Right lung (tissue), 5 donors: Measurements from ENCODE around the gene ARMH3. TPM values are rescaled to one million over a fixed set of nuclear protein-coding genes. Genes with fewer than 3 reads are reported as not detected.
A peak's percentile ranks its signal among the peaks of the same experiment; 100 is the strongest.
"Not testable (repeated sequence)": the region's sequence is repeated elsewhere in the genome, so short reads cannot be mapped to it uniquely, and the experiment has no call there.

Experiments used
- DNase-seq, 2 donors: peaks; one replicate each; pipeline ENCODE4 v3.0.0-alpha.2; 2013
- polyA plus RNA-seq, 5 donors: library from polyadenylated mRNA; unstranded; fragments of 120-200 nt; gene quantifications; one replicate each; pipeline versions ENCODE4 v1.2.1 to v1.2.3, GENCODE V29; 2013; ENCODE audit warnings: inconsistent platforms in 1 of 5, low replicate concordance in 1 of 5; ENCODE audit not compliant: insufficient read length in 5 of 5, insufficient read depth in 1 of 5

Gene ARMH3
- polyA plus RNA-seq, 5 donors, result 20.3 to 23.8 (median 21.8) TPM

DNA sequence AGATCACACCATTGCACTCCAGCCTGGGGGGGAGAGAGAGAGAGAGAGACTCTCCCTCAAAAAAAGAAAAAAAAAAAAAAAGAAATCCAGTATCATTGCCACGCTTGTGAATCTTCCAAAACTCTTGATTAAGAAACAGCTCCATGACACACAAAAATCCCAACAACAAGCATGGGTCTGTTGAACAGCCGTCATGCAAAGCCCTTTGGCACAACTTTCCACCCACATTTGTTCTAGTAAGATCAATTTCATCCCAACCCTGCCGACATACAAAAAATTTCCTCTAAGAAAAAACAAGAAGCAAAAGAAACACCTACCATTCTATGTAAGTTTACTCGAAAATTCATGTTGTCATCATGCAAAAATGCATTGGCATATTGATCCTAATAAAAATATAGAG is 62.8 kb downstream of the ARMH3 start:
- DNase-seq, result no peak

DNA sequence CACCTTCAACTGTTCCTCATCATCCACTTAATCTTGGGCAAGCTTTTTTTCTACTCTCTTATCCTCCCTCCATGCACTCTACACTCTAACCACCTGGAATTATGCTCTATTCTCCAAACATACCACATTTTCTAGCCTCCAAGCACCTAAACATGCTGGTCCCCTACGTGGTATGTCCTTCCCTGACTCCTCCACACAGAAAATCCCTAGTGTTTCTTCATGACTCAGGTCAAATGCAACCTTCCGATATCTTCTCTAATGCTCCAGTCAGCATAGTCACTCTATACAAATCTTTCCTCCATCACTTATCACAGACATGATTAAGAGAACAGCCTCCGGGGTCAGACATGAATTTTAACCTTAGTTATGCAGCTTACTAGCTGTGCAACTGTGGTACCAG is 68.8 kb downstream of the ARMH3 start:
- DNase-seq, result no peak

DNA sequence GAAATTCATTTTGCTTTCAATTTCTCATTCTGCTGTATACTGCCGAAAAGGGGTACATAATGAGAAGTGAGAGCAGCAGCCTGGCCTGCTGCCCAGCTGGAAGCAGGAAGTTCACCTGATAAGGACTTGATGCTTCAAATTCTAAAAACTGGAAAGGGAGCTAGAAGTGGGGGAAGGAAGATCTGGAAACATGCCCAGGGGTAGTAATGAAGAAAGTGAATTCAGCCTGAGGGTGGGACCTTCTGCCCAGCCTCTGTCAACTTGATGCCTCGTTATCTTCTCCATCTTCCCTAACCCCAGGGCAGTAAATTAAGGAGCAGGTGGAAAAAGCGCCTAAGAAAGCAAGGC is 69.4 kb downstream of the ARMH3 start:
- peak; percentile 35 to 40 for DNase-seq

DNA sequence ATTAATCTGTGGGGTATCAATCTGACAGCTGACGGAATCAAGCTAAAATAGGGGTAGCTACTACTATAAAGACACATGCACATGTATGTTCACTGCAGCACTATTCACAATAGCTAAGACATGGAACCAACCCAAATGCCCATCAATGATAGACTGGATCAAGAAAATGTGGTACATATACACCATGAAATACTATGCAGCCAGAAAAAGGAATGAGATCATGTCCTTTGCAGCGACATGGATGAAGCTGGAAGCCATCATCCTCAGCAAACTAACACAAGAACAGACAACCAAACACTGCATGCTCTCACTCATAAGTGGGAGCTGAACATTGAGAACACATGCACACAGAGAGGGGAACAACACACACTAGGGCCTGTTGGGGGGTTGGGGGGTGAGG is 75.3 kb downstream of the ARMH3 start:
- DNase-seq, result not testable (repeated sequence)

DNA sequence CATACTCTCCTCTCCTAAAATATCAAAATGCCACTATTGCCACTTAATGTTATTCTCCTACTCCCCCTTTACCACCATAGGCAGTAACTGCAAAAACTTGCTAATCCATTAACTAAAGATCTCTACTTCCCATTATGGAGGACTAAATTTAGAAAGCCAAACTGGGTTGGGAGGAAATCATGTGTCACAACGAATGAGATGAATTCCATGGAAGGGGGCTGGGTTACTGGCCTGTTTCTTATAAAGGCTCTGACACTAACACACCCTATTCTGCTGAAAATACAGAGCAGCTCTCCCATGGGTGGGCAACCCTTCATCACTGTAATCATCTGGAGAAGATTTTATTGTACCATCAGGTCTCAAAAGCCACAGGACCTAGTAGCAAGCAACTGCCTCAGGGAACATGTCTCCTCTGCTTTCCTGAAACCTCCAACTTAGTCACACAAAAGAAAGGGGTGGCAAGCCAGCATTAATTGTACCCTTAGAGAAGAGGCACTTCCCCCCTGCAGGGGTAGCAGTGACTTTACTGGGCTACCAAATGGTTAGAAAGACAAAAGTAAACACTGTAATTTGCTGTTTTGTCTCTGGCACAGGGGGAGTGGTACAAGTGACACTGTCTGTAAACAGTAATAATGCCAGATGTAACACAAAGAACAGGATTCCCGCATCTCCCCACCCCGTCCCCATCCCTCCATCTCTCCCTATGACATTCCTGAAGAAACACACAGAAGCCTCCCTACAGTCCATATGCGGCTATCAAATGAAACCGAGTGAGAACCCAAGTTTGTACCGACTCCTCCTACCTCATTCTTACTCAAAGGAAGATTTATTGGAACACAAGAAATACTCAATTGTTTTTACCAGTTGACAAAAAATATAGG is 81.6 kb downstream of the ARMH3 start:
- no peak for DNase-seq

DNA sequence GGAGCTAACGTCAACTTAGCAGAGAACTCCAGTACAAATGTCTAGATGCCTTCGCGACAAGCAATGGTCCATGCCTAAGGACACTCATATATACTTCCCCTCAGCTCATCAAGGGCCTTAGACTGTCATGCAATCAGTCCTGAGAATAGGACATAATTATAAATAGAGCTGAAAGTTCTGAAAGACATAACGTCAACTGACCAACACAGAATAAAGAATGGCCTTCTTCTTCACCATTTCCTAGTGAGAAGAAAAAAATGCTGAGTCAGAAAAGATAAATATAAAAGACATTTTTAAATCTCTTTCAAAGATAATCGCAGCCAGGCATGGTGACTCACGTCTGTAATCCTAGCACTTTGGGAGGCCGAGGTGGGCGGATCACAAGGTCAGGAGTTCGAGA is 83.2 kb downstream of the ARMH3 start:
- DNase-seq, result no peak

DNA sequence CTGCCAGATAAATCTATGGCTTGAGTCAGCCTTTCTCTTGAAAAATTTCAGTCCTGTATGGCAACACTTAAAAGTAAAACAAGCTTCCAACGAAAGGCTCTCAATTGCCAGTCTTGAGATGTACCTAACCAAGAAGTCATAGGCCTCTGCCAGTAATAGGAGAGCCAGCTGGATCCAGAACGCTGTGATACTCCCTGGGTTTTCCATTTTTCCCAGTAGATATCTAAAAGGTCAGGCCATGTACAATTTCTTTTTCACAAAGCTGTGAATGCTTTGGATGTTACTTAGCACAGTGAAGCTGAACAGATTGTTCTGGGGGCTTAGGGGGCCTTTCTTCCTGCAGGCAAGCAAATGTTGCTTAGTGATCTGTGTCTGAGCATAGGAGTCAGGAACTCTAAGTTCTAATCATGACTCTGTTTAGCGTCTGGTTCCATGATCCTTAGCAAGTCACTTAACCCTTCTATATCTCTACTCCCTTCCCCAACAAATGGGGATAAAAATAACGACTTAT is 86.5 kb downstream of the ARMH3 start:
- DNase-seq, result no peak

DNA sequence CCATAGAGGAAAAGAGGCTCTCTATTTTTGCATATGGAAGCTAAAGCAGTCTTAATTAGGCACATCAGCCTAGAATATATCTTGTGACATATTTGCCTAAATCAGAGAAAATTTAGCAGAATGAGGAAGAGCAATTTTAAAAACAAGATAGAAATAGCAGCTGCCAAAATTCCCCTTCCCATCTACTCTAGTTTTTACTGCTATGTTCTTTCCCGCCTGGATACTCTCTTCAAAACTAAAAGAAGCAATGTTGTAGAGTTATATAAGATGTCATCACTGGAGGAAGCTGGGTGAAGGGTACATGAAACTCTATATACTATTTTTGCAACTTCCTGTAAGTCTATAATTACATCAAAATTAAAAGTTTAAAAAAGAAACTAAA is 87.0 kb downstream of the ARMH3 start:
- DNase-seq, result no peak

DNA sequence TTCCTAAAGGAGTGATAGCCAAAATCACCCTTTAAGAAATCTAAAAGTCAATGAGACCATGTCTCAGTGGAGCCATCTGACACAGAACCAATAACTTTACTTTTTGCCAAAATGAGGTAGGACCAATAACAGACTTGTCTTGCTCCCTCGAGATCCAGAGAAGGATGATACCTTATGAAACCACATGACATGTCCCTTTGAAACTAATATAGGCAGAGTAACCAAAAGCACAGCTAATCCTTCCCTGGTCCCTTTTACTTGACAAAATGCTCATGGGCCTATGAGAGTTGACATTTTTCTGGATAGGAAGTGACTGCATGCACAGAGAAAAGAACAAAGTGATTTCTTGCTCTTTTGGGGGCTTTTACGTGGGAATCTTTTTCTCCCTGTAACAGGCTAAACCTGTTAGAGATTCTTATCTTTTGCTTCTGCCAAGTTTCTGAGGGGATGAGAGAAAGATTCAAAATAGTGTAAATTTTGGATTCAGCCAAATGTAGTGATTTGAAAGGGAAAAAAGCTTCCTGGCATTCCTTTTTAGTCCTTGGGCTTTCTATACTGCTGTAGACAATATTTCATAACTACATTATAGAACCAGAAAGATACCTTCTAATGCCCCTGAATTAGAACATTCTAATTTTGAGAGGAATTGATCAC is 87.6 kb downstream of the ARMH3 start:
- no peak for DNase-seq

DNA sequence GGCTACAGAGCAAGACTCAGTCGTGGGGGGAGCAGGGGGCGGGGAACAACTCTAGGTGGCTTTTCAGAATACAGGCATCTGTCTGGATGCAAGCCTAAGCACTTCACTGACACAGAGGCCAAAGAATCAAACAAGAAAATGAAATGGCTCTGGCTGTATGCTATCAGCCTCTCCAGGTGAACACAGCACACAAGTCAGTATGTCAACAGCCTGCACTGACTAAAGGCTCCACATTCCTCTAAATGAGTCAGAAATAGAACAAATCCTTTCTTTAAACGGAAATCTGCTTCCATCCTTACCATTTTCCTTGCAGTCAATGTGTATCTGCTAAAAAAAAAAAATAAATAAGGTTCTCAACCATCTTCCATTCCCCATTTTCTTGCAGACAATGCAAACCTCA is 88.3 kb downstream of the ARMH3 start:
- DNase-seq, result no peak

DNA sequence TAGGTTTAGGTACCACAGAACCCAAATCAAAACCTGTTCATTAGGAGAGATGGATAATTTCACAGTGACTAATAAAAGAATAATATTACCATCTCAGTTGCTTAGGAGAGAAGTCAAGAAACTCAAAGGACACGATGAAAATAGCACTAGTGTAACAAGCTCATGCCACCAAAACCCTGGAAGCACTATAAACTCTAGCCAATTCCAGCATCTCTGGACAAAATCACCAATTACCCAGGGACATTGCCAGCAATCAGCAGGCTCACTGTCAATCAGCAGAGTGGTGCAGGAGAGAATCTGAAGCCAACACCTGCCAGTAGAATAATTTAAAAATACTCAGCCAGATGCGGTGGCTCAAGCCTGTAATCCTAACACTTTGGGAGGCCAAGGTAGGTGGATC is 88.9 kb downstream of the ARMH3 start:
- DNase-seq, result no peak

DNA sequence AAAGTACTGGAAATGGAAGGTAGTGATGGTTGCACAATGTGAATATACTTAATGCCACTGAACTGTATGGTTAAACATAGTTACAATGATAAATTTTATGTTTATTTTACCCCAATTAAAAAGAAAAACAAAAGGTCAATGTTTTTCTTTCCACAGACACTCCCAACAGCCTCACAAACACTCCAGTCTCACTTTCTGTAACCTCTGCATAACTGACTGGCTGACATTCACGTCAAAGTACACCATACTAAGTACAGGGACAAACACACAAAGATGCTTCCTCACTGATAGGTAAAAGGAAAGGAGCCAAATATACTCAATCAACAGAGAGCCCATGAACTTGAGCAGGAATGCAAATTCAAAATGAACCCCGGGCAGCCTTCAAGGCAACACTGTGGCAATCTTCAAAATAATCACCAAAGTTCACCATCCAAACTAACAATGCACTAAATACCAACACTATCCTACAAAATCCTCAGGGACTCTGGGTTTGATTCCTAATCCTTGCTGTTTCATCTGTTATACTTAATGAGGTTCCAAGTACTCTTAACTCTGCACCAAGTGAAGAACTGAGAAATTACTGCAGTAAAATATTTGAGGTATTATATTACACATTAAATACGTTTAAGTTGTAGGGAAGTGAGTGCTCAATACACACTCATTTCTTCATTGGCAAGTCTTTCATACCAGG is 90.8 kb downstream of the ARMH3 start:
- DNase-seq, result no peak

DNA sequence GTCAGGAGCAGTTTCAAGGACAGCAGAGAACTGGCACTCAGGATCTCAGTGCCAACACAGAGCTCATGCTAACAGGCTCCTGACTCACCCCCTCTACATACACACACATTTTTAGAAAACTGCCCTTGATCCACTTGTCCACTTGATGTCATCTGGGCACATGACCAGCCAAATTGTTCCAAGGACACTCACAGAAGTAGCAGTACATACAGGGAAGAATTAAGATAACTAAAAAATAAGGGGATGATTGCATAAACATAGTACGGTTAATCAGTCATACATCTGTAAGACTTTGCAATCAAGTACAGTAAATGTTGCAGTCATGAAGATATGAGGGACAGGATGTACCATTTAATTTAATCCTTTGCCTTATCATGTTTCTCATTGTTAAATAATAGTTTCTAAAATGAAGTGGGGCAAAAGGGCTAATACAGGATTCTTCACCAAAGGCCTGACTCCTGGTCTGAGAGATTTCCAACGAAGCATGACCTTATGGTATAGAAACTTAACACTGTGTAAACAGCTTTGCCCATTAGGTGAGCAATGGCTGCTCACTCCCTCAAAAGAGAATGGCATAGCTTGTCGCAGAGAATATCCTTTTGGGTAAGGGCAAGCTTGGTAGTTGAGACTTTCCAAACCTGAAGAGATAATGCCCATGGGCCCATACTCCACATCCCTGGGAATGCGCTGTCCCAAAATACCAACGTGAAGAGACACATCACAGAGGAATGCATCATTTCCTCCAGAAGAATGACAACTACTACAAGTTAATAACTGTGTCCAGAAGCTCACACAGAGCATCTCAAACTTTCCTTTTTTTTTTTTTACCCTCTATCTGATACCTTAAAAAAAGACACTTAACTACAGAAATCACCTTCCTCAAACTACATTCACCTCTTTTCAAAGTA is 94.1 kb downstream of the ARMH3 start:
- DNase-seq, result no peak

DNA sequence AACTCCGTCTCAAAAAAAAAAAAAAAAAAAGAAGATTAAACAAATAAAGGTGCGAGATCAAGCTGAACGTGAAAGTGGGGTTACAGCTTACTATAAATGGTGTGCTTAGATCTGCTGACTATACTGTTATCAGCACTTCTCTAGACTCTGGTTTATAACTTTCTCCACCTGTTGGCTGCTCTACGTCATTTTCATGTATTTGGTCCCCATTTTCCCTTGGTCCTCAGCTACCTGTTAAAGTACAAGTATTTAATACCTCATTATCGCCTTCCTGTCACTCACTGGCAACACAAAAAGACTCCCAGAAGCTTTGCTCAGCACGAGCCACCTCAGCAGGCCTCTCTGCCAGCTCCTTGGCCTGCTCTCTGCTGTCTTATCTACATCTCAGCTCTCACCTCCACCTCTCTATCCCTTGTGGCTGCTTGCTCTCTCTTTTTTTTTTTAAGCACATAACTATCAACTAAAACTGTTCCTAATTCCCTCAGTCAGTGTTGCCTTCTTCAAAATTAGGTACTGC is 95.0 kb downstream of the ARMH3 start:
- DNase-seq, result no peak

DNA sequence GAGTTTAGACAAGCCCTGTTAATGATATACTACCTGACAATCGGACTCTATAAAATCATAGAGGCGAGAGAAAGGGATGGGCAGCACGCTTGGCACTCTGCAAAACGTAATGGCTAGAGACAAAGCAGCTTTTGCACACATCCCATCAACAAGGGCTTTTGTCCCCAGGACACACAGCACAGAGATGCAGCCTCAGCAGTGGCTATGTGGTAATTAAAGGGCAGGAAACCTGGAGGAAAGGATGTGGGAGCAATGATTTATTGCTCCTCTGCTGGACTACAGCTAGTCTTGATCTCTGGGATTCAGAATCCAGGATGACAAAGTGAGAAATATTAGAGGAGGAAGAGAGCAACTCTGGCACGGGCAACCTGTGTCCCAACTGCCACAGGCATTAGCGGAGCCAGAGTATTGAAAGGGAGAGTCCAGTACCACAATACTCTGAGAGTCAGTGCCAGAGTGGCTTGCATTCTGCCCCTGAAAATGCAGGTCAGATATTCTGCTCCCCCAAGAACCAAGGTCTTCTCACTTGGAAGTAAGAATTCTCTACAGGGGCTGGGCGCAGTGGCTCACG is 96.5 kb downstream of the ARMH3 start:
- DNase-seq, result no peak

DNA sequence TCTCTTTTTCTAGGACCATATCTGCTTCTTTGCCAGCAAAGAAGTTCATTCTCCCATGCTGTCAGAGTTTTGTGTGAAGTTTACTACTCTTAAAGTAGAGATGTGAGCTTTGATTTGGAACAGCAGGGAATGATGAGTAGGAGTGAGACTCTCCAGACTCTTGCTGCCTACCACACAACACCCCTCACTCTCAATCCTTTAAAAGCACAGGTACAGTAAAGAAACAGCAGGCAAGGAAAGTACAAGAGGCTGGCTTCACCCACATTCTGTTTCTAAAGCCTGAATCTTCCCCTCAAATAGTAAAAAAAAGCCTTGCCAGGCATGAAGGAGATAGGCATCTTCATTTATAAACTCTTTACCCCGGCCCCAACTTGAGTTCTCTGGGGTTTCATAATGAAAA is 97.3 kb downstream of the ARMH3 start:
- no peak for DNase-seq

DNA sequence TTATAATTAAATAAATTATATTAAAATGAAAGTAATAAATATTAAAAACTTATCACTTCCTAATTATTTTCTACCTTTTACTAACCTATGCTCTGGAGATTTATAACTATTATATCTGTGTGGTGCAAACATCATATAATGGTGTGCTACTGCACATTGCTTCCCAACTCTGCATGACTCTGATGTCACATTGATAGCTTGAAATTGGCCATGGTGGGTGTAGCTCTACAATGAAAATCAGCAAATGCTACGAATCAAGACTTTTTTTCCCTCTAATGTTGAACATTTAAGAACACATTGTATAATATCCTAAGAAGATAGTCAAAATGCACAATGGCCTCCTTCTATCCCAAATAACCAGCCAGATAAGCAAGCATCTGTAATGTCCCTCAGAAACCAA is 99.1 kb downstream of the ARMH3 start:
- no peak for DNase-seq

DNA sequence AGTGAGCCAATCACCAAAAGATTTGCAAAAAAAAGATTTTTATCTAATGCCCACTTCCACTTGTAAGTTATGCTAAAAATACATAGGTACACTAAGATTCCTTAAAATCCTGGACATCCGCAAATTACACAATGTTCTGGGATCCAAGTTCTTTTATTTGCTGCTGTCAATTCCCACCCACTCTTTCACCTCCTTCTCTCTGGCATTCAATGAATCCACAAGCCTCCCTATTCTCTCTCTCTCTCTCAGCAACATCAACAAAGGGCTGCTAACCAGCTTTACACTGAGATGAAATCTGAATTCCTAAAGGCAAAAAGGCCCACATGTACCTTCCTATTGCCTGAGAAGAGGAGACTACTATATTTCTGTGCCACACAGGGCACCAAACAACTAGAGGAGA is 99.9 kb downstream of the ARMH3 start:
- DNase-seq, result no peak

DNA sequence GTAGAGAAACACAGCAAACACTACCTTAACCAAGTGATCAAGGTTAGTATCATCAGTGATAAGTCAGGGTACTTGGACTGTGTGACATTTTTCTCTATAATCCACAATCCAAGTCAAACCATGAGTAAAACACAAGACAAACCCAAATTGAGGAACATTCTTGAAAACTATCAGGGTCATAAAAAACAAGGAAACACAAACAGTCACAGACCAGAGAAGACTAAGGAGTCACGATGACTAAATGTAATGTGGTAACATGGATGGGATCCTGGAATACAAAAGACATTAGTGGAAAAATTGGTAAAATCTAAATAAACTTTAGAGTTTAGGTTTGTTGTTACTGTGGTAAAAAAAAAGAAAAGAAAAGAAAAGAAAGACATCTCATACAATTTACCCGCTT is 103.8 kb downstream of the ARMH3 start:
- DNase-seq, result no peak

DNA sequence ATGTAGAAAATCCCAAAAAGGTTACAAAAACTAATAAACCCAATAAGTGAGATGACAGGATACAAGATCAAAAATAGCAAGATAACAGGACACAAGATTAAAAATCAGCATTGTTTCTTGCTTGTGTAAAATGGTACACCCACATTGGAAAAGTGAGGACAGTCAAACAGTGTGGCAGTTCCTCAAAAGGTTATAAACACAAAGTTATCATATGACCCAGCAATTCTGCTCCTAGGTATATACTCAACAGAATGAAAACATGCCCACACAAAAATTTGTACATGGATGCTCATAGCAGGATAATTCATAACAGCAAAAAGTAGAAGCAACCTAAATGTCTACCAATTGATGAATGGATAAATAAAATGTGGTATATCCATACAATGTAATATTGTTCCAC is 105.8 kb downstream of the ARMH3 start:
- no peak for DNase-seq

DNA sequence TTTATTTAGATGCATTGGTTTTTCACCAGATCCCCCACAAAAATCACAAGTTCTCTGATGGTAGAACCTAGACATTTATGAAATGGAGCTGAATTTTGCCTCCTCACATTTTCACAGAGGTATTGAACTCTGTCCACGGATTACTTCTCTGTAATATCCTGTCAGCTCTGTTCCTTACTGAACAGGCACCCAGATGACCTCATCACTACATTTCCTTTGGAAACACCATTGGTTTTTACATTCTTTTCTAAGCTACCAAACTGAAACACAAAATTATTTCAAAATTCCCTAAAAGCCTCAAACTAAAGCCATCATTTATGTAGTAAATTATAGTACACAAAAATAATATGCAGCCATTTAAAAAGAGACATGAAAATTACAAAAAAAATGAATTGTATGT is 114.1 kb downstream of the ARMH3 start:
- DNase-seq, result no peak
